Measurements from ENCODE around the gene KLHL36.
"Not testable (repeated sequence)": the region's sequence is repeated elsewhere in the genome, so short reads cannot be mapped to it uniquely, and the experiment has no call there.

Gene KLHL36

GRCh38 chr16:84614968-84615813 is 33.1 kb upstream of the KLHL36 start:
- H3K4me3 ChIP-seq (ENCODE audit: low read depth, low read length) = no peak overlapping the region
- no peak for TF ChIP-seq CTCF (IDR thresholded peaks at IDR 0.05; ENCODE audit: control insufficient read depth, extremely low read depth, insufficient read depth)
- DNase-seq (ENCODE audit: low read depth) = no peak

- DNase-seq (ENCODE audit: low read depth) = no peak
- TF ChIP-seq CTCF (IDR thresholded peaks at IDR 0.05; ENCODE audit: control insufficient read depth, extremely low read depth, insufficient read depth) = no peak
- H3K4me3 ChIP-seq (ENCODE audit: low read depth, low read length) = no peak overlapping the region
Observed at GRCh38 chr16:84616515-84616914, 31.8 kb upstream of the KLHL36 start.

GRCh38 chr16:84617041-84617790 is 31.1 kb upstream of the KLHL36 start:
- DNase-seq (ENCODE audit: low read depth) = no peak
- H3K4me3 ChIP-seq (ENCODE audit: low read depth, low read length) = peak overlapping the region; percentile 71
- no peak for TF ChIP-seq CTCF (IDR thresholded peaks at IDR 0.05; ENCODE audit: control insufficient read depth, extremely low read depth, insufficient read depth)

GRCh38 chr16:84617791-84618580 is 30.3 kb upstream of the KLHL36 start, which contains the start of gene COTL1:
TSS of gene COTL1 (minus strand) at chr16:84618078. CDS start at chr16:84617914, 164 bp downstream.
- H3K4me3 ChIP-seq (ENCODE audit: low read depth, low read length) = peak within 1 kb of the TSS; percentile 71
- DNase-seq (ENCODE audit: low read depth) = peak; percentile 48
- no peak for TF ChIP-seq CTCF (IDR thresholded peaks at IDR 0.05; ENCODE audit: control insufficient read depth, extremely low read depth, insufficient read depth)

- no peak for DNase-seq (ENCODE audit: low read depth)
- H3K4me3 ChIP-seq (ENCODE audit: low read depth, low read length) = no peak overlapping the region
- TF ChIP-seq CTCF (IDR thresholded peaks at IDR 0.05; ENCODE audit: control insufficient read depth, extremely low read depth, insufficient read depth) = no peak
Observed at GRCh38 chr16:84618581-84619460, 29.5 kb upstream of the KLHL36 start.

- H3K4me3 ChIP-seq (ENCODE audit: low read depth, low read length); DNase-seq (ENCODE audit: low read depth): not testable (repeated sequence)
Observed at GRCh38 chr16:84620913-84621312, 27.4 kb upstream of the KLHL36 start.
